ENCODE data around the gene CASK.
"Not testable (repeated sequence)": the region's sequence is repeated elsewhere in the genome, so short reads cannot be mapped to it uniquely, and the experiment has no call there.

CASK gene

DNA sequence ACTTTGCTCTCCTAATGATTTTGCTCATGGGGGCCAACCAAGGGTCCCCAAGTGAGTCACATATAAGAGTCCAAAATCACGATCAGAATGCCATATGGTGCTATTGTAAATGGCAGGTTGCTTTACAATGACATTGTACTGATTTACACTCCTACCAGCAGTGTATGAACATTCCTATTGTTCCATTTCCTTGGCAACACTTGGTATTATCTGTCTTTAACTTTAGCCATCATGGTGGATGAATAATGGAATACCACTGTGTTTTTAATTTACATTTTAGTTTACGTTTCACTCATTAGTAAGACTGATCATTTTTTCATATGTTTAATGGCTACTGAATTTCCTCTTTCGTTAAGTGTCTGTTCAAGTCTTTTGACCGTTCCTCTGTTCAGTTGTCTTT lies 379.7 kb downstream of the CASK start:
- no peak for DNase-seq

DNA sequence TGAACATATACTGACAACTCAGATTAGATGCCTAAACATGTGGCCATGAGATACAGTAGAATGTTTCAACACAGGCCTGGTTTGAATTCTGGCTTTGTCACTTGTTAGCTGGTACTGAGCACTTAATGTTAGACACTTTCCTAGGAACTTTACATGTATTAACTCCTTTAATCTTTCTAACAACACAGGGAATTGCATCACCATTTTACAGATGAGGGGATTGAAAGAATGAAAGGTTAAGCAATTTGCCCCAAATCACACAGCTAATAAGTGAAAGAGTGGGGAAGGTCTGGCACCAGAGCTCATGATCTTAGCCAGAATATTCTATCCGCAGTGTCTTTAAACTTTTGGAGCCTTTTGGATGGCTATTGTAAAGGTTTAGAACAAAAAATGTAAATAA lies 380.3 kb downstream of the CASK start:
- DNase-seq: no peak

DNA sequence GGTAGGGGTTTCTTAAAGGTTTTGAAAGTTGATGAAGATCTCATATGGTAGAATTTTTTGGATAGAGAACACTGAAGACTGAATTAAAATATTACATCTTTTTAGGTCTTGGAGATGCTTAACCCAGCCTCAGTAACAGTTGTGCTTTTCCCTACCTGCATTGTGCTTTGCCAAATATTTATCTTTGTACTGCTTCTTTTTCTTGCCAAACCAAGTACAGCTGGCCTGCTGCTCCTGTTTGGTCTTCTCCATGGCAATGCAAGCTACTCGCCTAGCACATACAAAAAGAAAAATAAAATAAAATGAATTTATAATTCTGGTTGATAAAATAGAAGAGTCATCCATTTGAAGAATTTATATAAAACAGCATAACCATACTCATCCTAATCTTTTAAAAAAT lies 380.8 kb downstream of the CASK start:
- no peak for DNase-seq

DNA sequence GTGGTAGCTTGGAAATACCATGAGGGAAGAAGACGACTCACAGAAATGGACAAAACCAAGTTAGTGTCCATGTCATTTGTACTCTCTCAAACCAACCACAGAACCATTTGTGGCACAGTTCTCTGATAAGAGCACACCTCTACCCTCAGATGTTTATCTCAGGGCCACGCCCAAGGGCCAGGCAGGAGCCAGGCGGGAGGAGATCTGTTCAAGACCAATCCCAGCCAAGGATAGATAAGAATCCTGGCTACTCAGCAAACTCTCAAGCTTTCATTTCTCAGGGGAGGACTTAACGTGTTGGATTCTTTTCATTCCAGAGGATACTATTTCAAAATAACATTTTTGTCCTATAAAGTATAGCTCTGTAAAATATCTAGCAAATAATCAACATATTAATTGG lies 381.2 kb downstream of the CASK start:
- DNase-seq: no peak

DNA sequence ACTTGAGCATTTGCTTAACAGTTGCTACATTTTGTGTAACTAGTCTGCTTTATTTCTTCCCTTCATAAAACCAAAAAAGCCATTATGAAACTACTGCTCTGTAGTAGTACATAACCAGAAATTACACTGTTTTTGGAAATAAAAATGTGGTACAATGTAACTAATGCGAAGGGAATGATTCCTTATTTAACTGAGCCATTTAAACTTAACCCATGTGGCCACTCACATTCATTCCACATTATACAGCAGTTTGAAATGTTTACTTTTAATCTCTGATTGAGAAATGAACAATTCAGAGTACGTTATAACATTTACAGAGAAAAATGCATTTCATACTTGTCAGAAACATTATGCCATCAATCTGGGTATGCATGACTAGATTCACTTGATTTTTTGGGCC lies 382.0 kb downstream of the CASK start:
- DNase-seq: no peak

DNA sequence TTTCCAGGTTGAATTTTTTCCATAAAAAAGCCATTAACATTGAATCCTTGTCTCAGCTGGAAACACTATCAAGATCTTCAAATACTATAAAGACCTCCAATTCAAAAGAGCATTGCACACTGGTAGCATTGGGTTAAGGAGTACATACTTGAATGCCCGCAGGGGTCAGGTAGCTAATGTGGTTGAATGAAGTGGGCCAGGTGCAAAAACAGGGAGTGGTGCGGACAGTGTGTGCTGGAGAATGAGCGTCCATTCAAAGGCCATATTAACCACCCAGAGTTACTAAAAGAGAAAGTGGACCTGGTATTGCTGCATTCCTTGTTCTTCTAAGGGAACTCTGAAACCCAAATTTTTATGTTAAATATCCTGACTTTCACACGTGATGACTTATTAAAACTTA lies 384.6 kb downstream of the CASK start:
- no peak for DNase-seq

DNA sequence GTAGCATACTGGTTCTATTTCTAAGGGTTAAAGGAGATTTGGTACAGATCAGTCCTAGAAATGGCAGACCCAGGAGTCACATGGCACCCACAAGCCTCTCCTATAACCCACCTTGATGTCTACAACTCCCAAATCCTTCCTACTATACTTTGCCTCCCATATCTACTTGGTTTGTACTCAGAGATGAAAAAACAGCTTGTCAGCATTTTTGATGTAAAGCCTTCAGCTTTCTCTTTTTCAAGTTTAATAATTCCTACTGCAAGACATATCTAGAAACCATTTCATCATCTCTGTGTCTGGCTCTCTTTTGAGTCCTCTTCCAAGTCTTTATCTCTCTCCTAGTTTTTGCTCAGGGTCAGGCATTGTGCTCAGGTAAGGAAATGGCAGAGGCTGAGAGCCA lies 393.3 kb downstream of the CASK start:
- DNase-seq: no peak

DNA sequence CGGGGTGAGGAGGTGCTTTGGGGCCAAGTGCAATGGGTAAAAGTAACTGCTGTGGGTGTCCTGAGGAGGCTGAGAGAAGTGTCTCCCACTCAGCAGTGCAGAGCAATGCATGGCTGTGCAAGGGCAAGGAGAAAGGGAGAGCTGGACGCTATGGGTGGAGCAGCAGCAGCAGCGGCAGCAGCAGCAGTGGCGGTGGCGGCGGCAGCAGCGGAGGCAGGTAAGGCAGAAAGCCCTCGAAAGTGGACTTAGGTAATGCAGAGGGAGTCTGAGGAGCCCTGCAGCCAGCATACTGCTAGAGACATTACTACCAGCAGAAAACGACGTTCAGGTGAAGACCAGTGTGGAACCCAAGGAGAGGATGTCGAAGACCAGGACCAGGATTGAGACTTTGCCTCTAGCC lies 394.1 kb downstream of the CASK start:
- no peak for DNase-seq

DNA sequence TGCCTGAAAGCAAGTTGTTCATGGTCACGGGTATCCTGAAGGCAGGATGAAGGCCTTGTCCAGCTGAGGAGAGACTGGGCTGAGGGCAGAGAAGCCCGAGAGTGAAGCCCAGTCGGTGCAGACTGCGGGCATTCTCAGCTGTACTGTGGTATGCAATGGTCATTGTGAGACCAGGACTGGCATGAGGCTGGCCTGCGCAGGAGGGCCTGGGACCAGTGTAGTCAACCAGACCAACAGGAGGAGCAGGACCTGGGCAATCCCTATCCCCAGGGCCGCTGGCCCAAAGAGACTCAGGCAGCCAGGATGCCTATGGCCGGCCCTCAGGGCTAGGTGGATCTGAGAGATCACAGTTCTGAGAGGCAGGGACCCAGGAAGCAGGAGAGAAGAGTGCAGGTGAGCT lies 394.6 kb downstream of the CASK start:
- DNase-seq: no peak

DNA sequence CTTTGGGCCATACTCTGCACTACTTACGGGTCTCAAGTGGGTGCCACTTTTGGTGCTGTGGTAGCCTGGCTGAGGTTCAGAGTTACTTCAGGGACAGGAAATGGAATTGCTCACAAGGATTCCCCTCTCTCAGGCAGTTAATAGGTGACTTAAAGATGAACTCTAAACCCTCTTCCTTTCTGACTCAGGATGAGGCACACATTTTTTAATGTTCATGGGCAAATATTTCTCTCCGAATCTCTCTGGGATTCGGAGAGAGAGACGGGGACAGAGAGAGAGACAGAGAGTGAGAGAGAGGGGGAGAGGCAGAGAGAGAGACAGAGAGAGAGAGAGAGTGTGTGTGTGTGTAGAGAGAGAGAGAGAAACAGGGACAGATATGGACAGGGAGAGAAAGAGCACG lies 396.4 kb downstream of the CASK start:
- no peak for DNase-seq

DNA sequence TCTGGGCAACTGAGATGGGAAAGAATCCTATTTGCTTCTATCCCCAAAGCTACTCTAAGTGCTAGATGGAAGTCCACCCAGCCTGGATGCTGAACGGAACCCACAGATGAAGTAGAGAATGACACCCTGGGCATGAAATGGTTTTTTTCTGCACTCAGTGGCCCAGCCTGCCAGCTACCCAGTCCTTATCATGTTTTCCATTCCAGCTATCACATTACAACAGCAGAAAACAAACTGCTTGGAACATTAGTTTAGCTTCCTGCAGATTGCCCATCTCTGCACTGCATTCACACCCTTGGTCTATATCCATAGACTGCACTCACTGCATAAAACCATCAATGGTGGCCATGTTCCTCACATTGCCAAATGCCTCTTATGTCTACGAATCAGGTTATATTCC lies 397.1 kb downstream of the CASK start:
- DNase-seq: no peak

DNA sequence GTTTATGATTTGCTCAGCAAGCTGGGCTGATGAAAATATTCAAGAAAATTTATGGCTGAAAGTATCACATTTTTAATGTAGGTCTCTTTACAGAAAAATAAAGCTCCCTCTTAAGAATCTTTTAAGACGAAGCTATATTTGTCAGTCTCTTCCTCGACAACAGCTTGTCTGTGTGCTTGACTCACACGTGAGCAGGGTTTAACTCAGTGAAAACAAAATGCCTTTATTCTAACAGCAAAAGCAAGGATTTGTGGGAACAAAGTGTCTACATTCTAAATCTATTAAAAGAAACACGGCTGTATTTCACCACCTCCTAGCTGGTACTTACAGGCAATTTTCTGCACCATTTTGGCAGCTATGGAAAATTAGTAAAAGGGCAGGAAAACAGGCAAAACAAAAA lies 400.7 kb downstream of the CASK start:
- no peak for DNase-seq

DNA sequence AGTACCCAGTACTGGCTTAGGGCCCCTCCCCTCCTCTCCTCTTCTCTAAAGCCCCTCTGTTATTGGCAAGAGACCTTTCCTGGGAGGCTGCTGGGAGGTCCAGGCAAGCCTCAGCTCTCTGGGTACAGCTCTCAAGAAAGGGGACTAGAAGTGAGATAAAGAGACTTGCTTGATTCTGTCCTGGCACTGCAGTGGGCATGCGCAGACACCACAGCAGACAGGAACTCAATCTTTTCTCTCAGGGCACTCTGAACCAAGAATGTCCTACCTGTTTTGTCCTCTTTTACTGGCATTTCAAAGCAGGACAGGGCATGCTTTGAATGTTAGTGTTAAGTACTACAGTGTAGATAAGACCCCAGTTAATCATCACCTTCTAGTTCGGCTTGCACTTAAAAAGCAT lies 401.3 kb downstream of the CASK start:
- DNase-seq: no peak

DNA sequence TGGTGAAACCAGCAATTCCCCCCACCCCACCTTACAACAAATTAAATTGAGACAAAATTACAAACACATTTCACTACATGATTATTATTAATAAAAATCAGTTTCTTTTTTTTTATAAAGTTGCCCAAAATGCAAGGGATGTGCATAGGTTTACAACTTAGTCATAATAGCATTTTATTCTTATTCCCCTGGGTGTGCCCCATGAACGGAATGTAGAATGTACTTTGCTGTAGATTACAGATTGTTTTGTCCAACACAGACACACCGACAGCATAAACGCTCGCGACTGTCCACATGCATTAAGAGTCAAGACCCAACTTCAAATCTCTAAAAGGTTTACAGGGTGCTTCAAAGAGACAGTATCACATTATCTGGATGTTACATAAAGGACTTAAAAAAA lies 403.9 kb downstream of the CASK start:
- no peak for DNase-seq

DNA sequence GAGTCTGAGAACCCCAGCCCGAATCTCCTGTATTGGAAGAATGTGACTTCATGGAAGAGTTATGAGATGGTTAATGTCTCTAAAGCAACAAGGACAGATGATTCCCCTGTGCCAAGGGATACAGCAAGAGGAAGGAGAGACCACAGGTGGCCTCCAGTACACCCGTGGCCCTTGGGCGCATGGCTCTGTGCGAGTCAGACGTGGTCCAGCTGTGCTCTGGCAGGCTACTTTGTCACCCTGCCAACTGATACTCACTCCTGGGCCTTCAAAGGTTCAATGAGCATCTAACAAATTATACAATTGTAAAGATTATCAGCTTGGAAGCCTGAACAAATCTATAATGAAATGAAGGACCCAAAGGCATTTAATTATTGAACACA lies 404.5 kb downstream of the CASK start:
- no peak for DNase-seq

DNA sequence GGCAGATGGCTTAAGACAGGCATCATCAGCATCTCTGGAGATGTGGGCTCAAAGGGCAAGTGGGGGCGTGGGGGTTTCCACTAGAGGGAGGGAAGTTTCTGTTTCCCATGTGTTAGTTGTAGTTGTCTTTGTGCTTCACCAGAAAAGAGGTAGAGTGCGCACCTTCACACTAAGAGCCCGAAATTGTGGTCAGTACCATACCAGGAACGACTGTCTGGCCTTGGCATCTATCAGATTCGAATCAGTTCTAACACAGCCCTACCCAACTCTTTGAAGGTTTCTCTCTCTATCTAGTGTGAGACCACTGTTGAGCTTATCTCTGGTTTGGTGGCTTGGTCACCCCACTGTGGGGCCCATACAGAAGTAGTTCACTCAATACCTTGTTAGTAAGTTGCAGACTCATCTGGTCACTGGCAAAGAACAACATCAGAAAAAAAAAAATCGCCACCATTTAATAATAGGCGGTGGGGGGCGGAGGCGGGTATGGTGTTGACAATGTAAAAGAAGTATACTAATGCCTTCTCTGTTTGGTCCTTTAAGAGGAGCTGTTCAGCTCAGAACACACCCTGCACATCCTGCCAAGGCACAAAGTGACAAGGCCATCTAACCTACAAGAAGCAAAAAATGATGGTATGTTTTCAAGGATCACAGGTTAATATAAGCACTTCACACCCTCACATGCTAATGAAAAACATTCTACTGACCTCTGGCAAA lies 405.1 kb downstream of the CASK start:
- DNase-seq: no peak

DNA sequence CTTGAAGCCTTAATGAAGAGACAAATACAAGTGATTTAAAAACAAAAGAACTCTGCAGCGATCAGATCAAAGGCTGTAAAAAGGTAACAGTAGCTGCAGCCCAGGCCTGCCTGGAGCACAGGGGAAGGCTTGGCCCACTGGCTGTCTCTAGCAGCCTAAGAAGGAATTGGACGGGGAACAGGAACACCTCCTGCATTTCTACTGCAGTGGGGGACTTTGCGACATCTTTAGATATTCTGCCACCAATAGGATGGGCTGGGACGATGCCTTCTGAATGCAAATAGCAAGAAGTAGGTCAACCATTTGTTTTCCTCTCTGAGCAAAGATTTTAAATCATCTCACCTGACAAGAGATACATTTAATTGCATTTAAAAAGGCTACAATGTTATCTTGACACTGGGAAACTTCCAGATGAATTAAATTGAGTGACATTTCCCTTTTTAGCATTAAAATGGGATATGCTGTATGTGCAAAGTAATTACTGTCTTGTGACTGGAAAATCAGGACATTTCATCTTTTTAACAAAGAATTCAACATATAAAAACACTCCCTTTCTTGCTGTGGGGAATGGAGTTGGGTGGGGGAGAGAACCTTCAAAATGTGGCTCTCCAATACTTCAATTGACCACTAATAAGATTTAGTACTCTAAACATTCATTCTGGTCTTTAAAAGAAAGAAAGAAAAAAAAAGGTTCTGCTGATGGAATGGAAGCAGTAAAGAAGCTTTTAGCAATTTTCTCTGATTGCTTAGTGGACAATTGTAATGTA lies 406.2 kb downstream of the CASK start:
- DNase-seq: no peak

DNA sequence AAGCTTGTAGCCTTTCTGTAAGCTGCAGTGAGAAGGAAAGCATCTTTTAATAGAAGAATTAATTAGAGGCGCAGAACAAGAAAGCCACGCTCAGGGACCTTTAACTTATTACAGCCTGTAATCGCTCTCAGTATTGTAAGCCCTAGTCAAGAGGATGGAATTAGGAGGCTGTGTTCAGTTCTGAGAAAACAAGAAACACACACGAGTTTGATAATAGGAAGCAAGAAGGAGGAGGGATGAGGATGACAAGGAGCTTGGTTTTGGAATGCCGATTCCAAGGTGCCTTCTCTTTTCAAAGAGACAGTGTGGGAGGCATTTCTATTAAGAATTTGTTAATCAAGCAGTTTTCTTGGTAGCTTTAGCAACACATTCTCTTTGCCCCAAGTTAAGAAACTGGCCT lies 406.9 kb downstream of the CASK start:
- DNase-seq: no peak

DNA sequence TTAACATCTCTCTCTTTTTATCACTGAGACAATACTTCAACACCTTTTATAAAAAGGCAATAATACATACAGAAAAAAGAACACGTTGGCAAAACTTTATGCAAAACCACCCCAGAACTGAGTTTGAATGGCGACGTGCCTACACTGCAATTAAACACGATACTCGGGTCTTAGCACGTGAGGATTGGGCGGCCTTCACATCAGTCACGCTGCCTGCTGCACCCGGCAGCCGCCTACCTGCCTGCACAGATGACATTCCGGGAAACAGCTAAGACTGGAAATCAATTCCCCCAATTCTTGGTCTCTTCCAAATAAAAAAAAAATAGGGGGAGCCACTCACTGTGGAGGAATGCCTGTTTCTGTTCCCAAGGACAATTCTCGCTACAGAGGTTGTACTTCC lies 408.0 kb downstream of the CASK start:
- no peak for DNase-seq

DNA sequence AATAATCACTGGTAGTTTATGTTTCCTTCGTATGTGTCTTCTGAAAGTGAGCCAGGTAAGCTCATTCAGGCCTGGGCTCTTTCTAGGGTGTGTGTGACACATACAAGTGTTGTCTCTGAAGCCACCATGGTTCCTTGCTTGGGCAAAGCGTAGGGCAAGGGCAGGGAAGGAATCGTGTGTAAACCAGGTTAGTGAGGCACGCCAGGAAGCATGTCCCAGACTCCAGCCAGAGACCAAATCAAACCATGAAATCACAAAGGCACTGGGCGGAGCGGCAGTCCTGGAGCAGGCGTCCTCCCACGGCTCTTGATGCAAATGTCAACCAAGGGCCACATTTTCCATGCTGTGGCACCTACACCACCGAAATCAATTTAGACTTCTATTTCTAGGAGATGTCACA lies 409.2 kb downstream of the CASK start:
- DNase-seq: no peak

DNA sequence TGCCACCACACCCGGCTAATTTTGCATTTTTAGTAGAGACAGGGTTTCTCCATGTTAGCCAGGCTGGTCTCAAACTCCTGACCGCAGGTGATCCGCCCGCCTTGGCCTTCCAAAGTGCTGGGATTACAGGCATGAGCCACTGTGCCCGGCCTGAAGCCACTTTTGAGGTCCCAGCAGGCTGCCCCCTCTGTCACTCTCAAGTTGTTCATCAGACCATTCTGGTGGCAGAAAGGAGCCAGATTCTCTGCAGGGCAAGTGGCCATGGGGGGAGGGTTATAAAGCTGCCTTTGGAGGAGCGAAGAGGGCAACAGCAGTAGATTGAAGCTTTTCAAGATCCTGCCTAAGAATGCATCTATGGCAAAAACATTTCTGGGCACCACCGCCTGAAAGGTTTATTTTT lies 410.5 kb downstream of the CASK start:
- not testable (repeated sequence) for DNase-seq

DNA sequence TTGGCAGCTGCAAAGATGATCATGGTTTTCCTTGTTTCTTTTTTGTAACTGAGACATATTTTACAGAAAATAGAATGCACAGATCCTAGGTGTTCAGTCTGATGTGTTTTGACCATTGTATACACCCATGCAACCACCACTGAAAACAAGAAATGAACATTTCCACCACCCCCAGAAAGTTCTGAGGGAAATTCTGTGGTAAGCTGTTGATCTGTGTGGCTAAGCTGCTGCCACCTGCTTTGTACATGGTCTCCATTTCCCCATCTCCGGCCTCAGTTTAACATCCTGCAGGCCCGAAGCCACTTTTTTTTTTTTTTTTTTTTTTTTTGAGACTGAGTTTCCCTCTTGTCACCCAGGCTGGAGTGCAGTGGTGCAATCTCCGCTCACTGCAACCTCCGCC lies 411.0 kb downstream of the CASK start:
- no peak for DNase-seq

DNA sequence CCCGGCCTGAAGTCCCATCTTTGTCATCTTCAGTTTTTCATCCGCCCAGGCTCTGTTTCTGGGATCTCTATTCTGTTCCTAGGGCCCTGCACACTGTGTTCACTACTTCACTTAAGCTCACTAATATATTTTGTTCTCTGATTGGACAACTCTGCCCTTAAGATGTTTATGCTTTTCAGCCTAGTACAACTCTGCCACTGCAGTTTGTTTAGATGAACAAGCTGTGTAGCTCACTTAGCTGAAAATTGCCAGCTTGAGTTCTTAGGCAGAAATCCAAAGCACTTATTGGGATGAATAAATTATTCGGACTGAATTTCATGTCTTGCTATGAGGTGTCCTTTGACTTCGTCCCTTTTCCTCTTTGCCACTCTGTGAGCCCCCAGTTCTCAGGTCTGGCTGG lies 415.4 kb downstream of the CASK start:
- DNase-seq: no peak

DNA sequence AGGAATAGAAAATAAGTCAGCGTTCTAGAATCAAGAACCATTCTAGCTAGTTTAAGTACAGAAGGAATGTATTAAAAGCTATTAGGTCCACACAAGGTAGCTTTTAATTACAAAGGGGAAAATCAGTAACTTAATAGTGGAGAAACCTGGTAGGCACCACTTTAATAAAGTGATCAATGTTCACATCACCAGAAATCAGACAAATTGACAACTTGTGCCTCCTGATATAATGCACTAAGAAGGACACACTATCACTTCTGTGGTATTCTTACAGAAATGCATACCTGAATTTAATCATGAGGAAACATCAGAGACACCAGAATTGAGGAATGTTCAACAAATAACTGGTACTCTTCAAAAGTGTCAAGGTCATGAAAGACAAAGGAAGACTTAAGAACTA lies 421.4 kb downstream of the CASK start:
- DNase-seq: no peak

DNA sequence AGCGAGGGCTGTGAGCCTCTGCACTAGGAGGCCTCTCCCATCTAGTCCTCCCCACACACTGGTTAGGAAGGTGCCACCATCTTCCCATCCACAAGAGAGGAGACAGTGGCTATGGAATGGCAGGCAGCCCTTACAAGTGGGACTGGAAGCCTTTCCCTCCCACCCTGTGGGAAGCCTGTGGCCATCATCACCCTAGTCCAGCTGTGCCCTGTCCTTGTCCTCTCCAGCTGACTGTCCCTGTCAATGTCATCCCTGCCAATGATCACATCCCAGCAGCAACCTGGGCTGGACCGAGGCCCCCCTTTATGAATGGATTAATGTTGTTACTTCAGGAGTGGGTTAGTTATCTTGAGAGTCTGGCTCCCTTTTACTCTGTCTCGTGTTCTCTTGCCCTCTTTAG lies 423.4 kb downstream of the CASK start:
- DNase-seq: no peak

Data from left hindlimb (tissue), 1 donor.